Kidney glomerular epithelial cell (primary cell): Measurements from ENCODE around the gene TMEM247.

Source experiments
- DNase-seq: peaks from one replicate; lab custom pipeline; 2025; lab: John Stamatoyannopoulos, UW

TMEM247 gene

DNA sequence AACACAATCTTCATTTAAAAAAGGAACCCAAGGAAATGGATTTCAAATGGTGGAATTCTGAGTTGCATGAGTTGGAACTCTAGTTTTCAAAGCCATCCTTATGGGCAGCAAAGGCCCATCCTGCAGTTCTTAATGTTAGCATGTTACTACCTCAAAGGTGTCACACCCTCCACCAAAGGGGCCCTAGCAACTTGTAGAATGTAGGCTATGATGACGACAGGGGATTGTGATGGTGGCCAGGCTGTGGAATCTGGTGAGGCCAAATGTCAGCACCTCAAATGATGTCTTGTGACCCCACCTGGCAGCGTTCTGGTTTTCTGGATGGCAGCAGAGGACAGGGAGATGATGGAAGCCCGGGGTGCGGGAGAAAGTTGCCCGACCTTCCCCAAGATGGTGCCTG, at the start of gene TMEM247:
TMEM247 (plus strand) TSS at position 301 of the 400 bp plus-strand sequence.
- DNase-seq, result no peak

DNA sequence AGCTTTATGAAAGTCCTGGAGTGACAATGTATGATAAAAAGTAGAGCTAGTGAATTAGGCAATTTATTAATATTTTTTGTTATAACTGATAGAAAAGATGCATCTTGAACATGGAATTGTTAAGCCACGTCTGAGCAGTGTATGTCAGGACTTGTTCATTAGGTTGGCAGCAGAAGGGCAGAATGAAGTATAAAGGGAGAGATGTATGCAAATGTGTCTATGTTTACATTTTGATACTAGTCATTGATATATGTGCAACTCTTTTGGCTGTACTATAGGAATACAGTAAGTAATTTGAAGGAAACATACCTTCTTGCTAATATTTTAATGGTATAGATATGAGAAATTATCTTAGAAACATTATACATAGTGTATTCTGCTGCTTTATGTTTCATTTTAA, 49.0 kb upstream of the TMEM247 start:
- DNase-seq, result no peak

DNA sequence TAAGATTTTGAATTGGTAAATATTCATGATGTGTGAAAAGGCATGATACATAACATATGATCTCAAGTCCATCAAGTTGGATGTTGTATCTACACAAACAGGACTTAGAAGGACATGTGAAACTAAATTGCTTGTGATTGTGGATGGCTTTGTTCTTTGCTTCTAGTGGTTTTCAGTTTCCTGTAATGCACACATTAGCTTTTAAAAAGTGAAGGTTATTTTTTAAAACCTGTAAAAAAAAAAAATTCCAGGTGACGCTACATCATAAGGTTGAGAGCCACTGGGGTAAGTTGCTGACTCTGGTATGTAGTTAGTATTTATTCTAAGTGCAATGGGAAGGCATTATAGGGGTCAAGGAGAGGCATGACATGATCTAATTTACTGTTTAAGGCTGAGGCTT, 48.4 kb upstream of the TMEM247 start:
- no peak for DNase-seq

DNA sequence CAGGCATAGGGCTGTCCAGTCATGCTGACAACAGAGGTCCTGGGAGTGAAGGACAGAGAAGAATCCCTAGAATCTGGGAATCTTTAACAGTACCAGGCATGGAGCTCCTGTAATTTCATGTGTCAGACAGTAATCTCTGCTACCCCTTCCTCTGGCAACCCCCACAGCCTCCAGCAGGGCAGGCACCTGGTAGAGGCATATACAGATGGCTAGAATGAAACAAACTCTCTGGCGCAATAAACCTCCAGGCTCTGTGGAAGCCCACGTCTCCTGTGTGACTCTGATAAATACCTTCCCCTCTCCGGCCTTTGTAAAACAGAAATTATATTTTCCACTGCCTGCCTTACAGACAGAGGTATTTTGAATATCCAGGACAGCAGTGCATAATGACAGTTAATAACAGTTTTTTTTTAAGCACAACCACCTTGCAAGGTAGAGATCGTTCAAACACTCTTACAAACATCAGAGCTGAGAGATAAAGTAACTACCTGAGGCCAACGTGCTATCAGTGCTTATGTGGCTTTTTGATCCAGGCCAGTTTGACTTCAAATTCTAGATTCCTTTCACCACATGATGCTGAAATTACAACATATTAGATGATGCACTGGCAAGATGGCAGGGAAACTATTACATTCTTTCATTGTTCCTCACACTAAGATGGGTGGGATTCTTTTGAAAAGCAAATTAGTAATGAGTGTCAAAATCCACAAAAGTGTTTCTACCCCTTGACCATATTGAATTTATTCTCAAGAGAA, 47.7 kb upstream of the TMEM247 start:
- no peak for DNase-seq

DNA sequence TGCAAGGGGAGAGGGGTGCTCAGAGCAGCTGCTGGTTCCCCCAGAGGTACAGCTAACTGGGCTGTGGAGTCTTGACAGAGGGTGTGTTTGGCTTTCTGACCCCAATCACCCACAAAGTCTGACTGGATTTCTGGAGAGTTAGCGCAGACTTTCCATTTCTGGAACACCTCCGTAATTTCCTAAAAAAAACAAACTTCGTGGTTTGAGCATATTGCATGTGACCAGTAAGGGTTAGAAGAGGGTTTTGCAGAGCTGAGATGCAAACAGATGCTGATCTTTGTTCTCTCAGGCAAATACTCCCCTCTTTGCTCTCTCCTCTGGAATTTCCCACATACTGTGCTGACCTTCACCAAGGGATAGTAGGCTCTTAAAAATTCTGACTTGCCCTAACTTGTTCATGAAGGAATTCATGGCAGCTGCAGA, 44.5 kb upstream of the TMEM247 start:
- DNase-seq, result no peak

DNA sequence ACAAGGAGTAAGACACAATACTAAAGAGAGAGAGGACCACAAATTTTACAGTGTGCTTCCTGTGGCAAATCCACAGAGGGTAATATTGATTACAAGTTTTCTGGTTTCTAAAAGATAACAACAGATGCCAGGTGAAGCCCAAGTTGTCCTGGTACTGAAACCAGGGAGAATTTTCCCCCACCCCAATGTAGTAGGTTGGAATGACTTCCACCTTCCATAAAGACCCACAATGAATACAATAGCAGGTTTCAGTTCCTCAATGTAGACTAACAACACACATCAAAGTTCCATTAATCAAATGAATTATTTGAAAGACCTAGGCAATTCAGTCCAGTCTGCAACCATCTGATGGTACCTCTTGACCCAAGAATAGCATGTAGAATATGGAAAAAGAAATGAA, 44.0 kb upstream of the TMEM247 start:
- no peak for DNase-seq

DNA sequence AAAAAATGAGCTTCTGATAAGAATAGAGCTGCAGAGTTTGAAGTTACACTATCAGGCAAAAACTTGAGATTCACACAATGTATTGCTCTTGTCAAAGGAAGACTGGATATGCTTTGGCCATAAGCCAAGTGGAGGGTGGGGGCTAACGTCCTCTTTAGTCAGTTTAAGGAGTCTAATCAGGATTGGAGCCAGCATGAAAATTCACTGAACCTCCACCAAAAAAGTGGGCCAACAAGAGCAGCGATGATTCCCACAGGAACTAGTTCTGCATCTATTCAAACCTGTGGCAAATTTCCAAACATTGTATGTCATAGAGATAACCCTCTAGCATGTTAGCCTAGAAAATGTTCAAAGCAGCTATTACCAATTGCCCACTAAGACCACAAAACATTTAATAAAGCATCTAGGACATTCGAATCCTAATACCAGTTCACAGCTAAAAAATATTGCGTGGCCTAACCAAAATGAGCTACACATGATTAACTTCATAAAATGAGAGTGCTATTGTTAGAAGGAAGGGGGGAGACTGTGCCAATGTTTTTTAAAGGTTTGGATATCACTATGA, 43.5 kb upstream of the TMEM247 start:
- no peak for DNase-seq

DNA sequence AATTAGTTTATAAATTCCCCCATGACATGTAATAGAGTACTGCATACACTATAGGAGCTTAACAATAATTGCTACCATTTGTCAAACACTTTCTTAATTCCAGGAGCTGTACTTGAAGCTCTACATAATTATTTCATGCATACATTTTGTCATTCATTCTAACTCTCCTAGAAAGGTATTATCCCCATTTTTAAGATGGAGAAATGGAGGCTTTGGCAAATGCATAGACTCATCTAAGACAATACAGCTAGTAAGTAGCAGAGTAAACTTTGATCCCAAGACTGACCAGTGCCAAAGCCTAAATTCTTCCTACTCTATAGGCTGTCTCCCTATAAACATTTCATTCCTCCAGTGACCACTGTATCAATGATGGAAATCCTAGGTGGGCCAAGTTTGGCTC, 42.6 kb upstream of the TMEM247 start:
- DNase-seq, result no peak

DNA sequence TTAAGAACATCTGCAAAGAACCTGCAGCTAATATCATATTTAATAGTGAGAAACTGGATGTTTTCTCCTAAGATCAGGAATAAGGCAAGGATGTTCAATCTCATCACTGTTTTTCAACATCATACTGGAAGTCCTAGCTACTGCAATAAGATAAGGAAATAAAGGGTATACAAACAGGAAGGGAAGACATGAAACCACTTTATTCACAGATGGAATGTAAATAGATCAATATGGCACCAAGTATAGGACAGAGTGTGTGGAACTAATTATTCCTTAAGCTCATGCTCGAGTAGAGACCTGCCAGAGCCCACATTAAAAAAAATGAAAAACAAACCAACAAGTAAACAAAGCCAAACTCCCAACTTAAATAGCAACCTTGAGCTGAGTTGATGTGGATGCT, 41.3 kb upstream of the TMEM247 start:
- DNase-seq, result no peak

DNA sequence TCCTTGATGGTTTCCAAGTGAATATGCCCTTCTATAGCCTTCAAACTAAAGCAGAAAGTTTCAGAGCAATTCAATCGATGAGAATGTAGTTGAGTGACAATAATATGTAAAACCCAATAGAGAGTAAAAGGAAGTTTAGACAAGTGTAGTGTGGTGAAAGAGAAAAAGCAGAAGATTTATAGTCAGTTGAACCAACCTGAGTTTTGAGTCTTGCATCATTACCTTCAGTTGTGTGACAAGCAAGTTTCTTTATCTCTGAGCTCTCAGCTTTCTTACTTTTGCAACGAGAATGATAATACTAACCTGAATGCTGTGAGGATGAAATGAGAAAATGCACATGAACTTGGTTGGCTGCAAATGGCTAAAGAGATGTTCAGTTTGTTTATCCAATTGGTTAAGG, 40.6 kb upstream of the TMEM247 start:
- DNase-seq, result no peak

DNA sequence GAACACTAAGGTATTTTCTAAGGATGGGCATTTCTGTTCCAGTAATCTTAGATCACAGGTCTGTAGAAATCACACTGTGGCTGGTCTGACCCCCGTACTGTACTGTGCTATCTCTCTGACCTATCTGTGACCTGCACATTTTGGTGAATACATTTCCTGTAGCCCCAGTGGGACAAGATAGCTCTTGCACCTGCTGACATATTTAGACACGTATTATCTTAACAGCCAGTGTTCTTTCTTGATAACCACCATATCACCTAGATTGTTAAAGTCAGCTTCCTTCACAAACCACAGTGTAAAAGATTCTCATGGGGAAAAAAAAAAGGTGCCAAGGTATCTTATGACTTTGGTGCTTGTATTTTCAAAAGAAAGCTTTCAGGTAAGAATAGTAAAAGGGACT, 39.8 kb upstream of the TMEM247 start:
- DNase-seq, result no peak

DNA sequence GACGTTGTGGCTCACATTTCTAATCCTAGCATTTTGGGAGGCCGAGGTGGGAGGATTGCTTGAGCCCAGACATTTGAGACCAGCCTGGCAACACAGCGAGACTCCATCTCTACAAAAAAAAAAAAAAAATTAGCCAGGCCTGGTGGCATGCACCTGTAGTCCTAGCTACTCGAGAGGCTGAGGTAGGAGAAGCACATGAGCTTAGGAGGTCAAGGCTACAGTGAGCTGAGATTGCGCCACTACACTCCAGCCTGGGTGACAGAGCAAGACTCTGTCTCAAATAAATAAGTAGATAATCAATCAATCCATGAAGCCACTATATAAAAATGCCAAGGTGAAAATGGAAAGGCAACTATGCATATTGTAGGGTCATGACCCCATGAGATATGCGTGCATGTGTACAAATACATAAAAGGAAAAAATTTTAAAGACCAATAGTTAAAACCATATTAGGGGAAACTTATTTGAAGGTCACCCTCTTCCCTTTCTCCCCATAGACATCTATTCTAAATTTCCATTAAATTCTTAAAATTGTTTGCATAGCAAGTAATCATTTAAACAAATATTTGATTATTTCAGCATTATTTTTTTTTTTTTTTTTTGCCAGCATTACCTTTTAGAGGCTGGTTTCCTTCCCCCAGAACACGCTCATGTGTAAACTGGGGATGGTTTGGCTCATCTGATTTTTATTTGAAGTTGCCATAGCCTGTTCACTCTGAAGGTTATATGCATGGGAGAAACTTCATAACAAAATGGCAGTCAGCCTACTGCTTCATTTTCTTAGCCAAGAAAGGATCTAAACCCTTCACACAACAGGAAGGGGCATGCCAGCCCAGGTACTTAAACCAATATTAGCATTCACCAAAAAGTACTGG, 37.3 kb upstream of the TMEM247 start:
- no peak for DNase-seq

DNA sequence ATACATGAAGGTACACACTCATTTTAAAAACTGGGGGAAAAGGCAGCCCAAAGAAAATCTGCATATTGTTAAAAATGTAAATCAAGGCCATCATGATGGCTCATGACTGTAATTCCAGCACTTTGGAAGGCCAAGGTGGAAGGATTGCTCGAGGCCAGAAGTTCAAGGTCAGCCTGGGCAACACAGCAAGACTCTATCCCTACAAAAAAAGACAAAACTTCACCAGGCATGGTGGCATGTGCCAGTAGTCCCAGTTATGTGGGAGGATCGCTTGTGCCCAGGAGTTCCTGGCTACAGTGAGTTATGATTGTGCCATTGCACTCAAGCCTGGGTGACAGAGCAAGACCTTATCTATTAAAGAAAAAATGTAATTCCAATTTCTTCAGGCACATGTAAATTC, 34.6 kb upstream of the TMEM247 start:
- no peak for DNase-seq

DNA sequence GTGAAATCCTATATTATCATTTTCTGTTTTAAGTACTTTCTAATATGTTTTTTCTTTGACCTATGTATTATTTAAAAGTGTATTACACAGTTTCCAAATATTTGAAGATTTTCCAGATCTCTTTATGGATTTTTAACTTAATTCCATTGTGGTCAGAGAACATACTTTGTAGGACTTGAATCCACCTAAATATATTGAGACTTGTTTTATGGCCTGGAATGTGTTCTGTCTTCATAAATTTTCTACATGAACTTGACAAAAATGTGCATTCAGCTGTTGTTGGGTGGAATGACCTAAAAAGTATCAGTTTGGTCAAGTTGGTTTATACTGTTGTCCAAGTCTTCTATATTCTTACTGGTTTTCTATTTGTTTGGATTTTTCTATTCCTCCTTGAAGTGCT, 33.8 kb upstream of the TMEM247 start:
- DNase-seq, result no peak

DNA sequence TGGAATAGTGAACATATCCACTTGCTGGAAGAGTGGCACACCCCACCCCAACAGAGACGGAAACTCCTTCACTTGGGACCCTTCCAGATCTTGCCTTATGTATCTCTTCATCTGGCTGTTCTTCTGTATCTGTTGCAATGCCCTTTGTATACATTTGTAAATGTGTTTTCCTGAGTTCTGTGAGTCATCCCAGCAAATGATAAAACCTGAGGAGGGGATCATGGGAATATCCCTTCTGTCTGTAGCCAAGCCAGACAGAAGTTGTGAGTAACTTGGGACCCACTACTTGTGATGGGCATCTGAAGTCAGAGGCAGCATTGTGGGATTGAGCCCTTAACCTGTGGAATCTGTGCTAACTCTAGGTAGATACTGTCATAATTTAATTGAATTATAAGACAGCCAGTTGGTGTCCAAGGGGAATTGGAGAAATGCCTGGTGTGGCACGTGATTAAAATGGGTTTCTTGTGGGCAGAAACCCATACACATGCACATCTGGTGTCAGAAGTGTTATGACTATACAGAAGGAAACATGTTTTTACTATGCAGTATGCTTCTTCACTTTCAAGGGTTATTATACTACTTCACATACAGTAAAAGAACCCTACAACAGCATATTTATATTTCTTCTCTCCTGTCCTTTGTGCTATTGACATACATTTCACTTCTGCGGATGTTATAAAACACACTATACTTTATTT, 32.3 kb upstream of the TMEM247 start:
- DNase-seq, result no peak

DNA sequence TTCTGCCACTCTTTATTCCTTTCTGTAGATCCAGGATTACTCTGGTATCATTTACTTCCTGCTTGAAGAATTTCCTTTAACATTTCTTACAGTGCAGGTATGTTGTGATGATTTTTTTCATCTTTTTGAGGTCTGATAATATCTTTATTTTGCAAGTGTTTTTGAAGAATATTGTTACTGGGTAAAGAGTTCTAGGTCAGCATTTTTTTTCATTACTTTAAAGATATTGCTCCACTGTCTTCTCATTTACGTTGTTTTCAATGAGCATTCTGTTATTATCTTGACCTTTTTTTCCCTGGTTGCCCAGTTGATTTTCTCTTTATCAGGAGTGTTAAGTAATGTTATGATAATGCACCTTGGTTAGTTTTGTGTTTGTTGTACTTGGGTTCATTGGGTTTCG, 31.7 kb upstream of the TMEM247 start:
- no peak for DNase-seq

DNA sequence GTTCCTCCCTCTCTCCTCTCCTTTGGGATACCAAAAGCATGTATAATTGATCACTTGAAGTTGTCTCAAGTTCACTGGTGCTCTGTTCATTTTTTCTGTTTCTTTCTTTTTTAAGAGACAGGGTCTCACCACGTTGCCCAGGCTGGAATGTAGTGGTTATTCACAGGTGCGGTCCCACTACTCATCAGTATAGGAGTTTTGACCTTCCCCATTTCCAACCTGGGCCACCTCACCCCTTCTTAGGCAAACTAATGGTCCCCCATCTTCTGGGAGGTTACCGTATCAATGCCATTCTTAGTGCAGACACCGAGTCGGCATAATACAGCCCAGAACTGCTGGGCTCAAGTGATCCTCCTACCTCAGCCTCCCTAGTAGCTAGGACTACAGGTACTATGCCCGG, 31.3 kb upstream of the TMEM247 start:
- DNase-seq, result no peak

DNA sequence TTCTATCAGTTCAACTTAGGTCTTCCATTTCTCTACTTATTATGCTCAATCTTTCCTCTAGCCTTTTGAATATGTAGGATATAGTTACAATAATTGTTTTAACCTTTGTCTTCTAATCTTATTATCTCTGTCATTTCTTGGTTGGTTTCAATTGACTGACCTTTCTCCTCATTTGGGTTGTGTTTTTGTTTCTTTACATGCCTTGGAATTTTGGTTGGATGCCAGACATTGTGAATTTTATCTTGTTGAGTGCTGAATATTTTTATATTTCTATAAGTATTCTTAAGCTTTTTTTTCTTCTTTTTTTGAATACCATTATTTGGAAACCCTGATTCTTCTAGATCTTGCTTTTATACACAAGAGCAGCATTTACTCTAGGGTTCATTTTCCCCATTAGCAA, 30.7 kb upstream of the TMEM247 start:
- no peak for DNase-seq

DNA sequence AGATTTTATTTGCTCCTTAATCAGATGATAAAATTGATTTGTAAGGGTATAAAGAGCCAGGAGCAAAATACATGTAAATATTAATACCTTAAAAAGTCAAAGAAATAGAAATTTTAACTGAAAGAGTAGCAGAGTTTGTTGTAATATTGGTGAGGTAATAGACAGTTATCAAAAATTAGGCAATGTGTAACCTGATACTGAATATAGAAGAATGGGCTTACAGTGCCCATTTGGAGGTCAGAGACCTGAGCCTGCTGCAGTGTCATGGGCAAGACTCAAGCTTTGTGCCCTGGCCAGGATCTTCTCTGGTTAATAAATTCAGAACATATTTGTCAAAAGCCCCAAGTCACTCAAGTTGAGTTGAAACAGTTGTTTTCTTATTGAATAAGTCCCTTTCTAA, 29.7 kb upstream of the TMEM247 start:
- no peak for DNase-seq

DNA sequence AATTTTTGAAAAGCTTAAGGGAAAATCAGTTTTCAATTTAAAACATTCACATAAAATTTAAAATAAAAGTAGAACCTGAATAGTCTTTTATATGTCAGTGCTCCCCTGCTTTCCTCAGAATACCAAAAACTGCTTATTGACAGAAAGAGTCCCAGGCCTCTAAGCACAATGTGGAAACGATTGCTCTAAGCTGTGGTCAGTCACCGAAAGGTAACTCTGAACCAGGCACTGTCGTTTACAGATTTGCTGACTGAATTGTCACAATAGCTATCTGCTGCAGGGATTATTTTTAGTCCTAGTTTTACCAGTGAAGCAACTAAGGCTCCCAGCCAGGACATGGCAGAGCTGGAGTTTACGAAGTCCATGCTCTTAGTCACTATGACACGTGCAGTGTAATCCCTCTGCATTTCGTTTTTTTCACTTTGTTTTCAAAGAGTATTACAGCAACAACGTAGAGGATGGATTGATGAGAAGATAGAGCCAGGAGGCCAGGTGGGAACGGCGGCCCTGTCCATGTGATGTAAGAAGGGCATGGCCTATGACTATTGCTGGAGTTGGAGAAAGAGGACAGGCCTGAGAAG, 28.1 kb upstream of the TMEM247 start:
- no peak for DNase-seq

DNA sequence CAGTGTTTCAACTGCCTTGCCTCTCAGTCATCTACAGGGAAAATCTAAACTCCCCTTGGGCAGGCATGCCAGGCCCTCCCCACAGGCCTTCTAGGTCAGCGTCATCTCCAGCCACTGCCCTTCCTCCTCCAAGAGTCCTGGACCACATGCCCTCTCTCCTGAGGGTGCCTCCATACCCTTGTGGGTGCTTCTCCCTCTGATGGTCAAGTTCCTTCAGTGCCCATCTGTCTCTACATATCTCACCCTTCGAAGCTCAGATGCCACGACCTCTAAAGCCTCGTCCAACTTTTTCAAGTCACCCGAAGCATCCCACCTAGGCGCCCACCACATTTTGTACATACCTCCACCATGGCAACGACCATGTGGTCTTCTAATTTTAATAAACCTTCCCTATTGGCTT, 22.6 kb upstream of the TMEM247 start:
- DNase-seq, result no peak
